LNCaP clone FGC (cell line): ENCODE data around the gene BSDC1.
A peak's percentile ranks its signal among the peaks of the same experiment; 100 is the strongest.

Source experiments
- DNase-seq: peaks from one replicate; pipeline ENCODE4 v3.0.0-alpha.2; 2011; ENCODE audit warnings: low read depth
- H3K4me3 ChIP-seq: 2 replicates; pipeline ENCODE4 v1.5.1; 2011; ENCODE audit warnings: mild to moderate bottlenecking, low read depth, low read length, control low read depth
- TF ChIP-seq, protein P1 (sequence below): IDR thresholded peaks from 2 replicates; pipeline ENCODE4 v1.5.1; 2012; ENCODE audit warnings: mild to moderate bottlenecking; ENCODE audit not compliant: control insufficient read depth, insufficient read depth; ENCODE audit errors: extremely low read depth

The BSDC1 gene

DNA sequence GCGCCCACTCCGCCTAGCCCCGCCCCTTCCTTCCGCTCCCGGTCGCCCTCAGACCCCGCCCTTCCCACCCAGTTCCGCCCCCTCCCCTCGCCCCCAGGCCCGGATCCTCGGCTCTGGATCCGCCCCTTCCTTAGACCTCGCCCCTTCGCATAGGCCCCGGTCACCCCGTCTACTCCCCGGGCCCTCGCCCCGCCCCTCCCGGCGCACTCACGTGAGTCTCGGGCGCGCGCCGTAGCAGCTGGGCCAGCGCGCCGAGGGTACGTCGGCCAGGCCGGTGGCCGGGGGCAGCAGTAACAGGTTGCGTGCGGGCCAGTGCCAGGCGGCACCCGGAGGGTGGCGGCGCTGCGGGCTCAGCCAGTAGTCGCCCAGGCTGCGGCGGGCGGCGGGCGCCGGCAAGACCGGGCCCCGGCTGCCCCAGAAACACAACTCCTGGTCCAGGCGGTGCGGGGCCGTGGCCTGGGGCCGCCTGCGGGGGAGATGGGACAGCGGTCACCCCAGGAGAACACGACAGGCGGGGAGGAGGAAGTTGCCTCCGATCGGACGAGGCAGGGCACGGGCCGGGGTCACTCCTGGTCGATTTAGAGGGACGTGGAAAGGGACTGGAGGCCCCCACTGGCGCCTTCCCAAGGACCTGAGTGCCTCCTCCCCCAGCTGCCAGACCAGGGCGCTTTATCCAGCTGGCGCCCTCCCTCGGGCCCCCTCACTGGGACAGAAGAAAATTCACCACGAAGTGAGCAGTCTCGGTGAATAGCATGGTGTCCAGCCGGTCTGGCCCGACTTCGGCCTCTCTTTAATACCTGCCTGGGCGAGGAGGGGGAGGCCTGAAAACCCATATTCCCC, 42.6 kb downstream of the BSDC1 start:
- DNase-seq, result peak; percentile 82
- TF ChIP-seq, protein P1, sequence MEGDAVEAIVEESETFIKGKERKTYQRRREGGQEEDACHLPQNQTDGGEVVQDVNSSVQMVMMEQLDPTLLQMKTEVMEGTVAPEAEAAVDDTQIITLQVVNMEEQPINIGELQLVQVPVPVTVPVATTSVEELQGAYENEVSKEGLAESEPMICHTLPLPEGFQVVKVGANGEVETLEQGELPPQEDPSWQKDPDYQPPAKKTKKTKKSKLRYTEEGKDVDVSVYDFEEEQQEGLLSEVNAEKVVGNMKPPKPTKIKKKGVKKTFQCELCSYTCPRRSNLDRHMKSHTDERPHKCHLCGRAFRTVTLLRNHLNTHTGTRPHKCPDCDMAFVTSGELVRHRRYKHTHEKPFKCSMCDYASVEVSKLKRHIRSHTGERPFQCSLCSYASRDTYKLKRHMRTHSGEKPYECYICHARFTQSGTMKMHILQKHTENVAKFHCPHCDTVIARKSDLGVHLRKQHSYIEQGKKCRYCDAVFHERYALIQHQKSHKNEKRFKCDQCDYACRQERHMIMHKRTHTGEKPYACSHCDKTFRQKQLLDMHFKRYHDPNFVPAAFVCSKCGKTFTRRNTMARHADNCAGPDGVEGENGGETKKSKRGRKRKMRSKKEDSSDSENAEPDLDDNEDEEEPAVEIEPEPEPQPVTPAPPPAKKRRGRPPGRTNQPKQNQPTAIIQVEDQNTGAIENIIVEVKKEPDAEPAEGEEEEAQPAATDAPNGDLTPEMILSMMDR, result 0 out of 2 replicates have a peak, but pooled peaks have one; percentile 11
- peak overlapping the region; percentile 83 for H3K4me3 ChIP-seq

DNA sequence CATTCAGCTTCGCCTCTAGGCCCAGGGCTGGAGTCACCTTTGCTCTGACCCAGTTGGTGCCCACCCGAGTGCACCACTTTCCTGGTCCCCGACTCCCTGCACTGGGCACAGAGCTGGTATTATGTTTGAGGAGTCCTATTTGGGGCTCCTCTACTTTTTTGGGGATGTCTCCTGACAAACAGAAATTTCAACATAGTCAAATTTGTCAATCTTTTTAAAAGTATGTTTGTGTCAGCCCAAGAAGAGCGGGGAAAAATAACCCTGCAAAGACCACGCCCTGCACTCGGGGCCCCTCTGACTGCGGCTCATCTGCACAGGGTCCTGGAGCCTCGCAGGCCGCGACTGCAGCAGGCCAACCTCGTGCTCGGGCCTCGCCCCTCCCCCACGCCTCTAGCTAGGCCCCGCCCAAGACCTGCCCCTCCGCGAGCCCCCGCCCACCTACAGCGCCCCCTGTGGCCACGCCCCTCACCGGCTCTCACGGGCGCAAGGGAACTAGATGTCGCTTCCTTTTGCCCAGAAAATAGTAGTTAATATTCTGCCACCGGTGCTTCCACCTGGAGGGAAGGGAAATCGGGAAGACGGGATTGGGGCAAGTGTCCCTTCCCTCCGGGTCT, 43.3 kb downstream of the BSDC1 start:
- DNase-seq, result peak; percentile 21
- TF ChIP-seq, protein P1, result peak; percentile 43
- H3K4me3 ChIP-seq, result peak overlapping the region; percentile 83

DNA sequence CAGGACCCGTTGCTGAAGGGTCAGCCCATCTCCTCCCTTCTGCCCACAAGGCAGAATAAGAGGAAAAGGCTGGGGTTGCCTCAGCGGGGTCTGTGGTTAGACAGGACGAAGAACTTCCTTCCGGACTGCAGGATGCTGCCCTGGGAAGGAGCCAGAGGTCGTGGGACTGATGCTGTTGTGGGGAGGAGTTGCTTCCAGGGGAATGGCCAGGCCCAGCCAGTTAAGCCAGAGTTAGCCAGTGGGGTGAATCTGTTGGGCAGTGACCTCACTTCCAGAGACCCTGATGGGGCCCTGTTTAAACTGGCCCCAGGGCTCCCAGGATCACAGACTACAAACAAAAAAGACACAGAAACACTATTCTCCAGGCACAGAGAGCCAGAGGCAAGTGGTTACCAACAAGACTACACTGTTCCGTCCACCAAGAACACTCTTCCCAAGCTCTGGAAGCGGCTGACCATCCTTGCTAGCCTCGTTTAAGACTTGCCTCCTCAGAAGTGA, 45.0 kb downstream of the BSDC1 start:
- no peak for DNase-seq
- no peak overlapping the region for H3K4me3 ChIP-seq
- TF ChIP-seq, protein P1, result no peak

DNA sequence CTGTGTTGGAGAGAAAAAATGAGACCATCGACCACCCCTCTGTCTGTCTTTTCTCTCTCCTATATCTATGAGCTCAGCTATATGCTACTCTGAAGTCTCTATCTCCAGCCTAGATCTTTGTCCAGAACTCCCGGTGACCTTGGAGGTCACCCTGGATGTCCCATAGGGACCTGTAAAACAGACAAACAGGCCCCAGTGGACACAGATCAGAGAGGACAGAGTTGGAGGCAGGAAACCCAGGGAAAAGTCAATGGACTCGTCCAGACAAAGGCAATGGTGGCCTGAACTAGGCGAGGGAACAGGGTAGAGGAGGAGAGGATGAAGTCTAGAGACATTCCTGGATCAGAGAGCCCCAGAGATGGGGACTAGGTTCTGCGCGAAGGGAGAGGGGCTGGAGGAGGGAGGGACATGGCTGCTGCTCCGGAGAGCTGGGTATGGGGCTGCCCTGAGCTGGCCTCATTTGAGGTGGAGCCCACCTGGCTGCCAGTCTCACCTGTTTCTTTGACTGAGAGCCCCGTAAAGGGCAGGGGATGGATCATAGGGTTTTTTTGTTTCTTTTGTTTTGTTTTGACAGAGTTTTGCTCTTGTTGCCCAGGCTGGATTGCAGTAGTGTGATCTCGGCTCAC, 47.6 kb downstream of the BSDC1 start:
- H3K4me3 ChIP-seq, result no peak overlapping the region
- TF ChIP-seq, protein P1, result no peak
- no peak for DNase-seq

DNA sequence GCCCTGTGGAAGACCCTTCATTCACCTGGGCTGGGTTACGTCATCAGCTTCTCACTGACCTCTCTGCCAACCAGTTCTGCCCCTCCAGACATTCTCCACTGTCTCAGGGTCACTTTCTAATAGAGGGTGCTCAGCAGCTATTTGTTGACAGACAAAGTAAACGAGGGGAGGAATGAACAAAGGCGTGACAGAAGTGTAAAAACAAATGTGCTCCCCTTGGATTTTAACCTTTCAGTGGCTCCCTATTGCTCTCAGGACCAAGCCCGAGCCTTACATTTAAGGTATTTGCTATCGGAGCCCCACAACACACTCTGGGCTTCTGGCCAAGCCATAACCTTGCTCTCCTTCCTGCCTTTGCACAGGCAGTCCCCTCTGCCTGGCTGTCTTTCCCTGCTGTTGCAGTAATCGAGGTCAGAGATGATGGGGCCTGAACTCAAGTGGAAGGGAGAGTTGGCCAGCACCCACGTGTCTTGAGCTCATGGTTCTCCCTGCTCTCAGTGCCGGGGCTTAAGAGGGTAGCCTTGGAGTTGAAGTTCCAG, 48.9 kb downstream of the BSDC1 start:
- no peak for DNase-seq
- H3K4me3 ChIP-seq, result no peak overlapping the region
- TF ChIP-seq, protein P1, result no peak

DNA sequence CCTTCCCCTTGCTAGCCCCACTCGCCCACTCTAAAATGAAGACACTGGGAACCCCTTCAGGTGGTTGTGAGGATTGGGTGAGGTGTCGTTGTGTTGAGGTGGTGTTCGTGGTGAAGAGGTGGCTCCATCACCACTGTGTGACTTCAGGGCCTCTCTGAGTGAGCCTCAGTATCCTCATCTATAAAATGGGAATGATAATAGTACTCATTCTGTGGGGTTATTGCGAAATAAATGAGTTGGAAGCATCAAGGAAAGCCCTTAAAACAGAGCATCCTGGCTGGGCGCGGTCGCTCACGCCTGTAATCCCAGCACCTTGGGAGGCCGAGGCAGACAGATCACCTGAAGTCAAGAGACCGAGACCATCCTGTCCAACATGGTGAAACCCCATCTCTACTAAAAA, 51.5 kb downstream of the BSDC1 start:
- no peak for DNase-seq
- TF ChIP-seq, protein P1, result no peak
- H3K4me3 ChIP-seq, result no peak overlapping the region
